ACC112 (cell line): ENCODE results near the gene ERGIC1.

ENCODE experiments used
- H2AFZ ChIP-seq: fragments of 200-600 bp; sonication (generic); one replicate; pipeline ENCODE4 v1.6.0; 2017; ENCODE audit warnings: antibody characterized with exemption, low read length; ENCODE audit not compliant: unreplicated experiment
- H3K27ac ChIP-seq: fragments of 200-600 bp; sonication (generic); 2 replicates; pipeline ENCODE4 v1.5.1; 2014; ENCODE audit warnings: low read depth, mild to moderate bottlenecking, antibody characterized with exemption, low read length, moderate library complexity
- H3K27me3 ChIP-seq: fragments of 200-600 bp; sonication (generic); 2 replicates; pipeline ENCODE4 v1.6.1; 2014; ENCODE audit warnings: mild to moderate bottlenecking, antibody characterized with exemption, low read length, moderate library complexity, mixed read lengths; ENCODE audit not compliant: insufficient read depth
- H3K36me3 ChIP-seq: fragments of 200-600 bp; sonication (generic); 2 replicates; pipeline ENCODE4 v1.6.1; 2016; ENCODE audit warnings: mild to moderate bottlenecking, antibody characterized with exemption, low read length, moderate library complexity, mixed read lengths; ENCODE audit not compliant: insufficient read depth
- H3K4me1 ChIP-seq: fragments of 200-600 bp; sonication (generic); one replicate; pipeline ENCODE4 v1.6.1; 2016; ENCODE audit warnings: low read length, mixed read lengths; ENCODE audit not compliant: insufficient read depth, unreplicated experiment, control insufficient read depth
- H3K4me3 ChIP-seq: fragments of 200-600 bp; sonication (generic); 2 replicates; pipeline ENCODE4 v1.5.1; 2014; ENCODE audit warnings: mild to moderate bottlenecking, low read depth, low read length
- H3K79me2 ChIP-seq: fragments of 200-600 bp; sonication (generic); one replicate; pipeline ENCODE4 v1.6.0; 2016; ENCODE audit warnings: low read length; ENCODE audit not compliant: control insufficient read depth, unreplicated experiment, insufficient read depth

The ERGIC1 gene

DNA sequence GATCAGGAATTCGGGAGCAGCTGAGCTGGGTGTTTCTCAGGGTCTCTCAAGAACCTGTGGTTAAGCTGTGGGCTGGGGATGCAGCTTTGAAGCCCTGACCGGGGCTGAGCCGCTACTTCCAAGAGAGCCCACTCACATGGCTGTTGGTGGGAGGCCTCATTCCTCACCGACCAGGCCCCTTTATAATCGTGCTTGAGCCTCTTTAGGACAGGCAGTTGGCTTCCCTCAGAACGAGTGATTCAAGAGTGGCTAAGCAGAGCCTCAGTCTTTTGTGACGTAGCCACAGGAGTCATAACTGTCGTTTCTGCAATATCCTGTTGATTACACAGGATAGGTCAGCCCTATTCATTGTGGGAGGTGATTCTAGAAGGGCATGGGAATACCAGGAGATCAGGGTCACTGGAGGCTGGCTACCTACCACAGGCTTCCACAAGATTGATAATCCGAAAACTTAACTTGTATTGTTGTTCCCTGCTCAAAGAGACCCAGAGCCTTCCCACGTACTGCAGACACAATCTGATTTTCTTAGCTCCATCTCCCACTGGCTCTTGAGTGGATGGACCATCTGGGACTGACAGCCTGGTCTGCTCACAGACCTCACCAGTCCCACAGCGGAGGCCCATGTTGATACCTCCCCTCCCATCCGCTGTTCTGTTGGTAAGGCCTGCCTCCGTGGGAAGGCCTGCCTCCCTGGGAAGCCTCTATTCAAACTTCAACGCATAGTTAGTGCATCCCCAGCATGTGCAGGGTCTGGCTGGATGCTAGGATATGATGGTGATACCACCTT, 3.0 kb upstream of the ERGIC1 start:
- H2AFZ ChIP-seq: no peak overlapping the region
- no peaks in the 10 kb centered on the region for H3K27me3 ChIP-seq
- no peak overlapping the region for H3K4me3 ChIP-seq
- H3K36me3 ChIP-seq: no peaks in the 10 kb centered on the region
- H3K79me2 ChIP-seq: peaks cover 19% of the 10 kb centered on the region
- peak overlapping the region; percentile 98 for H3K27ac ChIP-seq
- peaks cover 52% of the 10 kb centered on the region for H3K4me1 ChIP-seq

DNA sequence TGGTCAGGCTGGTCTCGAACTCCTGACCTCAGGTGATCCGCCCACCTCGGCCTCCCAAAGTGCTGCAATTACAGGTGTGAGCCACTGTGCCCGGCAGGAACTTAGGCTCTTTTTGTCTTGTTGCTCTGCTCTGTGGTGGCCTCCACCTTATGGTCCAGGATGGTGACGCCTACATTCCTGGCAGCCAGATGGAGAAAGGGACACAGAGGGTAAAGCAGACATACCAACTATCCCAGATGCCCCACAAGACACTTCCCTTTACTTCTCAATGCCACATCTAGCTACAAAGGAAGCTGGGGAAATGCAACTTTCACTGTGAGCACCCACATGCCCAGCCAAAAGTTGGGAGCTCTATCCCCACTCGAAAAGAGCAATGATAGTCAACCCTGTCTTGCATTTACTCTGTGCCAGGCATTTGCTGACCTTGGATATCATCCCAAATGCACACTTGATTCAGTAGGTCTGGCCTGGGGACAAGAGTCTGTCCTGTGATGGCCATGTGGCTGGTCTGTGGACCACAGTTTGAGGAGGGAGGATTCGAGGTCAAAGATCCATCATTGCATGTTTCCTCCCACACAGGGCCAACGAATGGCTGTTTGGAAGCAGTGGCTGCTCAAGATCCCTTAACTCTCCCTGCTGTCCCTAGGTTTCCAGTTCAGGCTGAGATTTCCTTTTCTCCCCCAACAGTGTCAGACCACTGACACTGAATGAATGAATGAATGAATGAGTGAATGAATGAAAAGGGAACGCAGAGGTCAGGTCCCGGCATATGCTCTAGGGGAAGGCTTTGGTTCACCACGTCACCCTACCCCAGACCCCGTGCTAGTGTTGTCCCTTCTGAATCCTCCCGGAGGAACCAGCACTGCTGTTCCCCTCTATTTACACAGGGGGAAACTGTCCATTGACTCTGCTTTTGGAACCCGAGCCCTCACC, 1.4 kb upstream of the ERGIC1 start:
- no peaks in the 10 kb centered on the region for H3K27me3 ChIP-seq
- no peak overlapping the region for H3K4me3 ChIP-seq
- peaks cover 59% of the 10 kb centered on the region for H3K4me1 ChIP-seq
- H3K79me2 ChIP-seq: peaks cover 35% of the 10 kb centered on the region
- peak overlapping the region; percentile 98 for H3K27ac ChIP-seq
- H3K36me3 ChIP-seq: peaks cover 10% of the 10 kb centered on the region; the same call in 1 of the 2 replicates
- H2AFZ ChIP-seq: no peak overlapping the region

DNA sequence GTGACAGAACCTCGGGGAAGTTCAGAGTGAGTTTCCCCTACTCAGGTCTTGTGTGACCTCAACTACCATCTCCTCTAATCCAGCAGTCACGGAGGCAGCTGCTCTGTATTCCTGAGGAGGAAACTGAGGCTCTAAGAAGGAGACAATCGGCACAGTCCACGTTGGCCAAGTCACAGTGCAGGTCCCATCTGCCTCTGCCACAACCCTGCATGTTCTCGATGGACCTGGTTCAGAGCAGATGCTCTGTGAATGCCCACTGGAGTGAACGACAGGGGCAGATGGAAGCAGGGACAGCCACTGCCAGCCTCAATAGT, 722 bp upstream of the ERGIC1 start:
- H3K36me3 ChIP-seq: peaks cover 10% of the 10 kb centered on the region; the same call in 1 of the 2 replicates
- peak overlapping the region; percentile 98 for H3K27ac ChIP-seq
- H3K4me3 ChIP-seq: peak overlapping the region; percentile 99; the same call in 1 of the 2 replicates
- peaks cover 53% of the 10 kb centered on the region for H3K4me1 ChIP-seq
- H3K27me3 ChIP-seq: no peaks in the 10 kb centered on the region
- peaks cover 42% of the 10 kb centered on the region for H3K79me2 ChIP-seq
- H2AFZ ChIP-seq: no peak overlapping the region

DNA sequence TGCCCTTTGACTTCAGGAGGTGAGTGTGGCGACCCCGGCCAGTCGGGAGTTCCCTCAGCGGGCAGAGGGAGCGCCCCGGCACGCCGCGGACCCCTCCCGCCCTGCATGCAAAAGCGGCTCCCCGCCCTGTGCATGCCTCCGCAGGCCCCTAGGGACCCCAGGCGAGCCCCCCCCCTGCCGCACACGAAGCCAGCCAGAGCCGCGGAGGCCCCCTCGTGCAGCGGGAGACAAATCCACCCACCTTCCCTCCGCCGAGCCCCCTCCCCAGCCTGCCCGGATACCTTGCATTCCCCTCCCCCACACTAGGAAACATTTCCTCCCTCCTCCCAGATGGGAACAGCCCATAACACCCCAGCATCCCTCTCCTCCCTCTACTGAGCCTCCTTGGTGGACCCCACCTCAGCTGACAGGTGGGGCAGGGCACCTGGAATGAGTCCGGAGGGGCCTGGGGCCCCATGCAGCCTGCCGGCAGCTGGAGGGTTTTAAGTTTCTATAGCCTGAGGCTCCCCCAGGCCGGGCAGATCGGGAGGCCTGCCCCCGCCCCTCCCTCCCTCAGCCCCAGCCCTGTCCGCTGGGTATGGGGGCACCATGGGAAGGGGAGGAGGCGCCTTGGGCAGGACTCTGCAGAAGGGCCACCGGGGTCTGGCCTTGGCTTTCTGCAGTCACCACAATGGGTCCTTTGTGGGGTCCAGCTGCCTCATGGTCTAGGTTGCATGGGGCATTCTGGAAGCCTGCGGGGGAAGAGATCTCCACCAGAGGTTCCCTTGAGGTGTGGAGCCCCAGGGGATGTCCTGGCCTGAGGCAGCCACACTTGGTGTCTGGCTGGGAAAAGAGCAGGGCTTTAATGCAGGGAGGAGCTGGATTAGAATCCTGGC, 601 bp downstream of the ERGIC1 start:
- Histone ChIP-seq H3K4me1 (peaks cover 44% of the 10 kb centered on the region), H3K27me3 (no peaks in the 10 kb centered on the region), H3K79me2 (peaks cover 54% of the 10 kb centered on the region), H3K4me3 (peak overlapping the region; percentile 99), H3K36me3 (peaks cover 10% of the 10 kb centered on the region; the same call in 1 of the 2 replicates), H3K27ac (peak overlapping the region; percentile 98), H2AFZ (no peak overlapping the region)

DNA sequence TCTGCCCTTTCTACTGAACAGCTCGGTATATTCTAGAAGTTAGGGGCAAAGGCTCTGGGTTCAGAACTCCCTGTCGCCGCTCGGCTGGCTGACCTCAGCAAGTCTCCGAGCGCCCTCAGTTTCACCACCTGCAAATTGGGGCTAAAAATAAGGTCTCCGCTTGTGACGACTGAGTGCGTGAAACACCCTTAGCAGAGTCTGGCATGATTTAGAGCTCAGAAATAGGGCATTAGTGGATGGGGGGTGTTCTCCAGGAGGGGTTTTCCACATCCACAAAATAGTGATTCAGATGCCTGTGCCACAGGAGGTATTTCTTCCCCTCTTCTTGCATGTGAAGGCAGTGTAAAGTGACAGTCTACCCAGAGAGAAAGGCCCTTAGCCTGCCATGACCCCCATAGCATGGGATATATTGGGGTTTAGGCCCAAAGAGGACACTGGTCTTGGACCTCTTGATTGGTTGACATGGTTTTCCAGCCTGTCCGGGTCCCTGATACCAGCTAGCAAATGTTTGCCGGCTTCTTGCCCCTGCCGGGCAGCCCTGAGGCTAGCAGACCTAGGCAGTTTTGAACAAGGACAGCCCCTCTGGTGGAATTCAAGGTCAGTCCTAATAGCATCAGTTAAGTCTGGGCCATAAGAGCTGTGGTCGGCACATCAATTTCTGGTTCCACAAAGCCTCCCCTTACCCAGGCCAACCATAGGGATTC, 1.4 kb downstream of the ERGIC1 start:
- Histone ChIP-seq H3K79me2 (peaks cover 62% of the 10 kb centered on the region), H3K27ac (peak overlapping the region; percentile 98), H3K27me3 (no peaks in the 10 kb centered on the region), H3K4me3 (peak overlapping the region; percentile 99), H3K4me1 (peaks cover 48% of the 10 kb centered on the region), H3K36me3 (peaks cover 10% of the 10 kb centered on the region; the same call in 1 of the 2 replicates), H2AFZ (no peak overlapping the region)

DNA sequence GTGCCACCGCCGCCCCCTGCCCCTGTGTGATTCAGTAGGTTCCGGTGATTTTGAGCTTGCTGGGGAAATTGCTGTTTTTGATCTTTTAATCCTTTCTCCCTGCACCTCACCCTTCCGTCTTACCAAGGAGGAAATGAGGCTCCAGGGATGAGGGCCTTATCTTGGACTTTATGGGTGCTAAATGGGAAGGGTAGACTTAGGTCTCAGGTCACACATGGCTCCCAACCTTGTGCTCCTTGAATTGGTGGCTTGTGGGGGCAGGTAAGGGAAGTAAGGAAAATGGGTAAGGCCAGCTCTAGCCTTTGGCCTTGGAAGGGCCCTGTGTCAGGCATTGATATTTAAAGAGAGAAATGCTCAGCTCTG, 1.9 kb downstream of the ERGIC1 start:
- peak overlapping the region; percentile 99 for H3K4me3 ChIP-seq
- peaks cover 67% of the 10 kb centered on the region for H3K79me2 ChIP-seq
- H3K27ac ChIP-seq: peak overlapping the region; percentile 98
- H3K36me3 ChIP-seq: peaks cover 14% of the 10 kb centered on the region; the same call in 1 of the 2 replicates
- H3K27me3 ChIP-seq: no peaks in the 10 kb centered on the region
- H2AFZ ChIP-seq: no peak overlapping the region
- peaks cover 43% of the 10 kb centered on the region for H3K4me1 ChIP-seq

DNA sequence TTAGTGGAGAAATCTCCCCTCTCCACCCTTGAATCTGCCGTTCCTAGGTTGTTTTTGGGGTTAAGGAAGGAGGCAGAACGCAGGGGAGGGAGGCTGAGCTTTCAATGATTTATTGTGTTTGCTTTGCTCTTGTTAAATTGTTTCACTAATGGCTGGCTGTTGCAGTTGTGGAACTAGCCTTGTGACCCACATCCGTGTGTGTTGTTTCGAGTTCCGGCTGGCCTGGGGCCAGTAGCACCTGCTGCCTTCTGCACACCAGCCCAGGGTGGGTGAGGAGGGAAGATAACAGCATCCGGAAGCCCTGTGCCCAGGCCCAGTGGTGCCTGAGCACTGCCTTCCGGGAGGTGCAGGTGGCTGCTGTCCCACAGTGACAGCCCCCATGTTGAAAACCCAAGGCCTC, 3.6 kb downstream of the ERGIC1 start:
- Histone ChIP-seq H3K79me2 (peaks cover 84% of the 10 kb centered on the region), H3K4me3 (no peak overlapping the region), H3K27ac (no peak overlapping the region), H2AFZ (no peak overlapping the region), H3K4me1 (peaks cover 34% of the 10 kb centered on the region), H3K27me3 (no peaks in the 10 kb centered on the region), H3K36me3 (peaks cover 14% of the 10 kb centered on the region; the same call in 1 of the 2 replicates)

DNA sequence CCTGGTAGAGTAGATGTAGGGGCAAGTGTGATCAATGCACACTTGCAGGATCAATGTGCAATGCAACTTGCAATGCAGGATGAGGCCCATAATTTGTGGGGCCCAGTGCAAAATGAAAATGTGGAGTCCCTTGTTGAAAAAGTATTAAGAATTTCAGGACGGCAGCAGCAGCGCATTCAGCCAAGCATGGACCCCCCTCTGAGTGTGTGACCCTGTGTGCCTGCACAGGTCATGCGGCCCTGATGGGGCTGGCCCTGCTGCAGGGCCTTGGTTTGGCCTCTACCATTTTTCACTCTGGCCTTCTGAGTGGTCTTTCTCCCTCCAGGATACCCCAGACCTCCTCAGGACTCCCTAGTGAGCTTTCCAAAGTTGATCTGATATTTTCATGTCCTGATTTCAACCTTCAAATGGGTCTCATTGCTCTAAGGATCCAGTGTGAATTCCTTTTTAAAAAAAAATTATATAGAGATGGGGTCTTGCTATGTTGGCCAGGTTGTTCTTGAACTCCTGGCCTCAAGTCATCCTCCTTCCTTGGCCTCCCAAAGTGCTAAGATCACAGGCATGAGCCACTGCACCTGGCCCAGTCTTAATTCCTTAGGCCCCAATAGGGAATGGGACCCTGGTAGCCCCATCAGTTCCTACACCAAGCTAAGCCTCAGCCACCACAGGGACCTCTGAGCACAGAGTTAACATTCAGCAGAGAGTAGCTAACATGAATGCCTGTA, 4.3 kb downstream of the ERGIC1 start:
- Histone ChIP-seq H3K79me2 (peaks cover 91% of the 10 kb centered on the region), H2AFZ (no peak overlapping the region), H3K27me3 (no peaks in the 10 kb centered on the region), H3K36me3 (peaks cover 17% of the 10 kb centered on the region; the same call in 1 of the 2 replicates), H3K4me3 (no peak overlapping the region), H3K4me1 (peaks cover 27% of the 10 kb centered on the region), H3K27ac (no peak overlapping the region)

DNA sequence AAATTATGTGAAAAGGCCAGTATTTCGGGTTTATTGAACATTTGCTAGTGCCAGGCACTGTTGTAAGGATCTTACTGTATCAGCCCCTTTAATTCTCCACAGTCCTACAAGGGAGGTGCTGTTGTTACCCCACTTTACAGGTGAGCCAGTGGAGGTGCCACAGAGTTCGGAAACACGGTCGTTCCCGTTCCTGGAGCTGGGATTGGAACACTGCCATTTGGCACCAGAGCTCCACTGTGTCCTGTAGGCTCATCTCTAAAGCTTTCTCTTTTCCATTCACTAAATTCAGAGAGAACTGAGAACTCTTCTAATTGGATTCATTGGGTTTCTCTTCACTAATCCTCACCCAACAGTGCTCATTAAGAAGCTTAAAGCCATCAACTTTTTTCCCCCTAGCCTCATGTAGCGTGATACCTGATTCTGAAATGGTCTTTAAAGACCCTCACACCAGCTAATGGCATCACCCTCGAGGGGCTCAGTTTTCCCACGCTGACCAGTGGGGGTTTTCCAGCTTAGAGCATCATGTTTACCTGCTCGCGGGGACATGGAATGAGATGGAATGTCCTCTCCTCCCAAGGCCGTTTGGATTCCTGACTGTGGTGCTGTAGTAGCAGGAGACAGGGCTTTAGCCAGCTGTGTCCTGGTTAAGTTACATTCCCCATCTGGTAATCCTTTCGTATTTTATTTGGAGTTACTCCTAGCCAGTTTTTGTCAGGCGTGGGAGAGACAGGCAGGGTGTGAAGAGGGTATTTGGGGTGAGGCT, 5.8 kb downstream of the ERGIC1 start:
- H3K36me3 ChIP-seq: peaks cover 25% of the 10 kb centered on the region; the same call in 1 of the 2 replicates
- no peak overlapping the region for H2AFZ ChIP-seq
- no peaks in the 10 kb centered on the region for H3K27me3 ChIP-seq
- peak overlapping the region; percentile 43; the same call in 1 of the 2 replicates for H3K27ac ChIP-seq
- H3K79me2 ChIP-seq: peaks cover 99% of the 10 kb centered on the region
- no peak overlapping the region for H3K4me3 ChIP-seq
- peaks cover 24% of the 10 kb centered on the region for H3K4me1 ChIP-seq
